GM23338 (cell line): ENCODE data around the gene CABLES2. TPM values are rescaled to one million over a fixed set of nuclear protein-coding genes. Genes with fewer than 3 reads are reported as not detected.

Experiments used
- ATAC-seq: fragments of 200-7000 bp; cut with Tn5 transposase; 3 replicates; pipeline ENCODE4 v1.9.1; 2020
- DNase-seq: peaks from one replicate; pipeline ENCODE4 v3.0.0-alpha.2; 2015; ENCODE audit warnings: low spot score
- H2AFZ ChIP-seq: fragments of 200-600 bp; sonication (generic); 2 replicates; pipeline ENCODE4 v1.8.0; 2016; ENCODE audit warnings: antibody characterized with exemption, mild to moderate bottlenecking, moderate library complexity
- H3F3A ChIP-seq: fragments of 200-600 bp; sonication (generic); replicated peaks from 2 replicates; pipeline ENCODE4 v1.8.0; 2017; ENCODE audit warnings: antibody characterized with exemption, mixed run types, low read depth
- H3K27ac ChIP-seq: fragments of 200-600 bp; sonication (generic); 2 replicates; pipeline ENCODE4 v1.6.1; 2016; ENCODE audit warnings: low read depth
- H3K27me3 ChIP-seq: fragments of 200-600 bp; sonication (generic); 2 replicates; pipeline ENCODE4 v1.8.0; 2016; ENCODE audit warnings: mild to moderate bottlenecking, mixed run types, moderate library complexity; ENCODE audit not compliant: insufficient read depth
- H3K36me3 ChIP-seq: fragments of 200-600 bp; sonication (generic); 2 replicates; pipeline ENCODE4 v1.8.0; 2016; ENCODE audit warnings: mild to moderate bottlenecking; ENCODE audit not compliant: insufficient read depth
- H3K4me1 ChIP-seq: fragments of 200-600 bp; sonication (generic); 2 replicates; pipeline ENCODE4 v1.8.0; 2016; ENCODE audit warnings: mild to moderate bottlenecking, moderate library complexity; ENCODE audit not compliant: insufficient read depth
- H3K4me2 ChIP-seq: fragments of 200-600 bp; sonication (generic); 2 replicates; pipeline ENCODE4 v1.7.1; 2017; ENCODE audit warnings: mixed run types
- H3K4me3 ChIP-seq: fragments of 200-600 bp; sonication (generic); 2 replicates; pipeline ENCODE4 v1.6.1; 2016; ENCODE audit warnings: mixed run types
- H3K79me2 ChIP-seq: fragments of 200-600 bp; sonication (generic); replicated peaks from 2 replicates; pipeline ENCODE4 v1.8.0; 2017; ENCODE audit warnings: mild to moderate bottlenecking; ENCODE audit not compliant: insufficient read depth
- H3K9me2 ChIP-seq: fragments of 200-600 bp; sonication (generic); 2 replicates; pipeline ENCODE4 v1.8.0; 2017; ENCODE audit not compliant: insufficient read depth
- H4K20me1 ChIP-seq: fragments of 200-600 bp; sonication (generic); replicated peaks from 2 replicates; pipeline ENCODE4 v1.8.0; 2017; ENCODE audit warnings: mild to moderate bottlenecking; ENCODE audit not compliant: insufficient read depth
- H3K27ac Mint-ChIP-seq: 2 replicates; pipeline ENCODE4 v1.8.0; 2020; ENCODE audit warnings: inconsistent platforms, mild to moderate bottlenecking, moderate library complexity, mixed read lengths
- H3K27me3 Mint-ChIP-seq: 3 replicates; pipeline ENCODE4 v1.8.0; 2022; ENCODE audit warnings: low read depth, mild to moderate bottlenecking, moderate library complexity, mixed read lengths, inconsistent platforms; ENCODE audit not compliant: insufficient read depth, poor library complexity
- H3K36me3 Mint-ChIP-seq: 3 replicates; pipeline ENCODE4 v1.8.0; 2021; ENCODE audit warnings: low read depth, mild to moderate bottlenecking, inconsistent platforms, moderate library complexity, mixed read lengths
- H3K4me1 Mint-ChIP-seq: 3 replicates; pipeline ENCODE4 v1.8.0; 2020; ENCODE audit warnings: mild to moderate bottlenecking, inconsistent platforms, mixed read lengths
- H3K4me3 Mint-ChIP-seq: 3 replicates; pipeline ENCODE4 v1.8.0; 2021; ENCODE audit warnings: moderate library complexity, mild to moderate bottlenecking, inconsistent platforms, mixed read lengths
- H3K9me3 Mint-ChIP-seq: 3 replicates; pipeline ENCODE4 v1.8.0; 2020; ENCODE audit warnings: moderate library complexity, mild to moderate bottlenecking, inconsistent platforms, mixed read lengths
- CREB1 ChIP-seq: fragments of 250-450 bp; sonication (Bioruptor Pico); IDR thresholded peaks from 2 replicates; pipeline ENCODE4 v1.5.0; 2020; ENCODE audit warnings: low read depth, mild to moderate bottlenecking, moderate library complexity
- CTCF ChIP-seq, 2 experiments: fragments of 200-600 bp in 1 of 2; sonication (generic) in 1 of 2; conservative IDR thresholded peaks; 2 replicates each; pipeline versions ENCODE4 v1.5.1 to v1.6.1; 2016 to 2017; ENCODE audit warnings: antibody characterized with exemption in 2 of 2, low read depth in 2 of 2, mild to moderate bottlenecking in 2 of 2, moderate library complexity in 1 of 2
- ETS1 ChIP-seq: IDR thresholded peaks from 2 replicates; pipeline ENCODE4 v1.6.1; 2016; ENCODE audit warnings: antibody characterized with exemption
- EZH2 ChIP-seq: fragments of 200-600 bp; sonication (generic); IDR thresholded peaks from one replicate; pipeline ENCODE4 v1.8.0; 2017; ENCODE audit warnings: antibody characterized with exemption, mild to moderate bottlenecking, low read depth; ENCODE audit not compliant: unreplicated experiment
- EZH2phosphoT487 ChIP-seq: fragments of 200-600 bp; sonication (generic); IDR thresholded peaks from one replicate; pipeline ENCODE4 v1.8.1; 2018; ENCODE audit warnings: antibody characterized with exemption; ENCODE audit not compliant: unreplicated experiment
- JUNB ChIP-seq: IDR thresholded peaks from one replicate; pipeline ENCODE4 v1.6.1; 2016; ENCODE audit warnings: antibody characterized with exemption; ENCODE audit not compliant: unreplicated experiment
- NANOG ChIP-seq: IDR thresholded peaks from 2 replicates; pipeline ENCODE4 v1.6.1; 2016; ENCODE audit warnings: antibody characterized with exemption, borderline replicate concordance
- POLR2AphosphoS5 ChIP-seq: IDR thresholded peaks from 2 replicates; pipeline ENCODE4 v1.6.1; 2016; ENCODE audit warnings: antibody characterized with exemption, low read depth
- REST ChIP-seq: IDR thresholded peaks from one replicate; pipeline ENCODE4 v1.6.1; 2018; ENCODE audit warnings: antibody characterized with exemption; ENCODE audit not compliant: unreplicated experiment
- STAT1 ChIP-seq: IDR thresholded peaks from one replicate; pipeline ENCODE4 v1.6.1; 2016; ENCODE audit warnings: antibody characterized with exemption; ENCODE audit not compliant: unreplicated experiment
- ZNF114 ChIP-seq: fragments of 250-450 bp; sonication (Bioruptor Pico); IDR thresholded peaks from 2 replicates; pipeline ENCODE4 v1.5.0; 2020; ENCODE audit warnings: mild to moderate bottlenecking, moderate library complexity
- ZNF331 ChIP-seq: fragments of 250-450 bp; sonication (Bioruptor Pico); IDR thresholded peaks from 2 replicates; pipeline ENCODE4 v1.5.0; 2020; ENCODE audit warnings: low read depth, mild to moderate bottlenecking, moderate library complexity
- ZNF462 ChIP-seq: fragments of 250-450 bp; sonication (Bioruptor Pico); IDR thresholded peaks from 2 replicates; pipeline ENCODE4 v1.5.0; 2020; ENCODE audit warnings: mild to moderate bottlenecking, moderate library complexity
- polyA plus RNA-seq: library from polyadenylated mRNA; unstranded; fragments of >200 nt; fragmentation: Nextera tagmentation; extraction: Ambion mirVana; gene quantifications from 2 replicates; pipeline ENCODE4 v1.2.1, GENCODE V29; 2016
- total RNA-seq: library from RNA; depleted of rRNA; stranded (reverse); fragments of >200 nt; shearing (Covaris generic); gene quantifications from 2 replicates; pipeline ENCODE4 v1.2.3, GENCODE V29; 2014

CABLES2 gene
- total and polyA plus RNA-seq, 2 experiments from 2014 or later: 4.3 to 12.7 TPM

- Histone ChIP-seq H3K27ac (no peak overlapping the region), H3K79me2 (peaks cover 2% of the 10 kb centered on the region; the same call in 1 of the 2 replicates), H2AFZ (no peak overlapping the region), H4K20me1 (no peaks in the 10 kb centered on the region), H3K27me3 (no peaks in the 10 kb centered on the region), H3K4me3 (no peak overlapping the region), H3K4me1 (peaks cover 31% of the 10 kb centered on the region), H3K36me3 (no peaks in the 10 kb centered on the region), H3K4me2 (no peak overlapping the region), H3K9me2 (no peaks in the 10 kb centered on the region), H3F3A (peaks cover 6% of the 10 kb centered on the region; the same call in 1 of the 2 replicates)
- Mint-ChIP-seq H3K4me3 (no peak overlapping the region), H3K27ac (no peak overlapping the region), H3K27me3 (peaks cover 20% of the 10 kb centered on the region), H3K4me1 (peaks cover 35% of the 10 kb centered on the region), H3K36me3 (no peaks in the 10 kb centered on the region; the same call in 2 of the 3 replicates), H3K9me3 (no peaks in the 10 kb centered on the region; the same call in 2 of the 3 replicates)
- TF ChIP-seq ZNF114 (CRISPR knock-in tag) (no peak), POLR2AphosphoS5 (no peak), ETS1 (no peak), CREB1 (CRISPR knock-in tag) (no peak), EZH2 (no peak), JUNB (no peak), NANOG (no peak), ZNF462 (CRISPR knock-in tag) (no peak), STAT1 (no peak), REST (no peak), EZH2phosphoT487 (no peak), ZNF331 (CRISPR knock-in tag) (no peak), CTCF (conservative IDR thresholded peaks at IDR 0.05; ENCODE audit: low read depth in 2 of 2) (no peak)
- ATAC-seq (no peak), DNase-seq (no peak)
These were observed 35.5 kb downstream of the CABLES2 start for GRCh38 chr20:62371588-62372041.
